T47D (cell line): ENCODE measurements around the gene CMTR1.

Source experiments
- DNase-seq, 2 experiments: peaks; one replicate each; pipeline versions ENCODE4 v3.0.0 to v3.0.0-alpha.2; 2011 to 2012; ENCODE audit warnings: low read depth in 1 of 2, low spot score in 1 of 2
- JUND ChIP-seq: IDR thresholded peaks from 2 replicates; pipeline ENCODE4 v1.6.1; 2012; ENCODE audit warnings: low read depth
- in situ Hi-C: cut with HindIII; loops from 2 replicates; pipeline ENCODE4 v1.10.0; 2016; ENCODE audit warnings: low sequenced_read_pairs, low pct_unique_long_range_greater_than_20kb

The CMTR1 gene

DNA sequence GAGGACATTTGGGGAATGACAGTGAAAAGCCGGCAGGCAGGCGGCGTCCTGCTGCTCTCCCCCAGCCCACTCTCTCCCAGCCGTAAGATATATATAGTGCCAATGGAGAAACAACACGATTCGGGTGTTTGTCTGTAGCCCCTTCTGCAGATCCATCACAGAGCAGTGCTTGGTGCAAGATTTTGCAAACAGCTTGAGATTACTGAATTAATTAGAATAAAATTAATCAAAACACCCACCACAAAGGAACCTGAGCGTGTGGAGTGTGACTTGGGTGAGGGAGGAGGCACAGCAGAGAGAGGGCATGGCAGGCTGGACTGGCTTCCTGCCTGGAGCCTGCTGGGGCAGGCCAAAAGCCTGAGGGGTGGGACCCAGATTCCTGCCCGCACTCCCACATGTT is 95.5 kb downstream of the CMTR1 start:
- TF ChIP-seq JUND = no peak
- DNase-seq = no peak
- in situ Hi-C loops = no loop called here

DNA sequence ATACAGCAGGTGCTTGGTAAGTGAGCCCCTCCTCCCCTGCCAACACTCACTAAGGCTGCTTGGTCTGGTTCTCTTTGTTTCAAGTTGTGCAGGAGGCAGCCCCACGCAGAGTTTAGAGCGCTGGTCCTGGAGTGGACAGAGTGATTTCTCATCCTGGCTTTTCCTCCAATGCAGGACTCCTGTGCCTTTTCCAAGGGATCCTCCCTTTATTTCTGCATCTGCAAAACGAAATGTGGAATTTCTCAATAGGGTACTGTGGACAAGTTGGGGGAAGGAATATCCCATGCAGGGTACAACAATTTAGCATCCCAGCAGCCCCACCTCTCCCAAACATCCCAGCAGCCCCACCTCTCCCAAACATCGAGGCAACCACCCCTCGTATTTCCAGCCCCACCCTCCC is 97.3 kb downstream of the CMTR1 start:
- no peak for DNase-seq
- in situ Hi-C loops = no loop called here

DNA sequence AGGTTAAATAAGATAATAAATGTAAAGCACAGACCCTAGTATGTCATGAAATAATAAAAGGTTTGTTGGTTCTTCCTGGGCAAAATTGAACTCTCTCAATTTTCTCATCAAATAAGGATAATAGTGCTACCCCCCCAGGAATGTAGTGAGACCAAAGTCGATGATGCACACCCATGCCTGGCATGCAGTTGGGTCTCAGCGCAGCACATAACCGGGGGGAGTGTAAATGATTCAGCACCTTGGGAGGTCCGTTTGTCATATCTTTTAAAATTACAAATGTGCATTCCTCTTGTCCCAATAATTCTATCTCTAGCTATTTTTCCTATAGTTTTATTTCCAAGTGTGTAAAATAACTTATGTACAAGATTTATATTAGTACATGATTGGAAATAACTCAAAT is 98.0 kb downstream of the CMTR1 start:
- no peak for TF ChIP-seq JUND
- no peak for DNase-seq
- in situ Hi-C loops = no loop called here

More for the DNA sequence above, 97.3 kb downstream of the CMTR1 start:
- TF ChIP-seq JUND = no peak
